ENCODE measurements around the gene NTNG2. TPM values are rescaled to one million over a fixed set of nuclear protein-coding genes. Genes with fewer than 3 reads are reported as not detected.
A peak's percentile ranks its signal among the peaks of the same experiment; 100 is the strongest.

The NTNG2 gene
- total and polyA plus RNA-seq, 7 experiments from 2014 or later = 0.87 to 11.6 (median 3.7) TPM

GRCh38 chr9:132144708-132145365 lies 17.0 kb upstream of the NTNG2 start:
- Histone ChIP-seq H3K27ac (ENCODE audit: low read depth, low read length) (no peak overlapping the region), H3K4me3 (ENCODE audit: low read length) (no peak overlapping the region), H3K36me3 (ENCODE audit: control insufficient read depth in 2 of 3, insufficient read depth in 3 of 3, low read length in 3 of 3) (no peaks in the 10 kb centered on the region), H3K27me3 (ENCODE audit: control insufficient read depth in 2 of 2, insufficient read depth in 2 of 2, low read length in 2 of 2) (peaks cover 0 to 5% of the 10 kb centered on the region in 2 donors), H3K4me1 (ENCODE audit: control insufficient read depth in 2 of 2, insufficient read depth in 2 of 2, low read length in 2 of 2) (no peaks in the 10 kb centered on the region), H3K9me3 (ENCODE audit: control insufficient read depth in 2 of 3, low read length in 3 of 3) (no peaks in the 10 kb centered on the region)
- H3K27ac Mint-ChIP-seq = peak overlapping the region in 1 of 9 donors; percentile 79
- ChIA-PET CTCF (interaction anchor here (0.6 kb wide), 2 partner anchors 91 to 1954 kb away, joined by 3 read pairs; no protein-coding TSS in a partner anchor), POLR2A (no interaction called here)
- DNase-seq (no peak), ATAC-seq (no peak)
- H3K4me3 Mint-ChIP-seq = no peak overlapping the region
- peaks cover 0 to 22% (median 12%) of the 10 kb centered on the region in 7 donors for H3K4me1 Mint-ChIP-seq
- H3K27me3 Mint-ChIP-seq = peaks cover 52 to 81% (median 74%) of the 10 kb centered on the region in 5 donors
- intact Hi-C loops (cut with micrococcal nuclease) = no loop called here
- H3K9me3 Mint-ChIP-seq = peaks cover 0 to 2% (median 0%) of the 10 kb centered on the region in 11 donors
- no peaks in the 10 kb centered on the region for H3K36me3 Mint-ChIP-seq

GRCh38 chr9:132146039-132146438 lies 15.8 kb upstream of the NTNG2 start:
- ChIA-PET POLR2A (no interaction called here), CTCF (no interaction called here)
- H3K27ac ChIP-seq (ENCODE audit: low read depth, low read length) = no peak overlapping the region
- Mint-ChIP-seq H3K27me3 (peaks cover 43 to 73% (median 65%) of the 10 kb centered on the region in 5 donors), H3K4me1 (peaks cover 0 to 22% (median 12%) of the 10 kb centered on the region in 7 donors), H3K9me3 (peaks cover 0 to 2% (median 0%) of the 10 kb centered on the region in 11 donors), H3K27ac (no peak overlapping the region), H3K4me3 (no peak overlapping the region), H3K36me3 (no peaks in the 10 kb centered on the region)
- ATAC-seq = no peak
- H3K4me3 ChIP-seq (ENCODE audit: low read length) = no peak overlapping the region
- H3K9me3 ChIP-seq (ENCODE audit: control insufficient read depth in 2 of 3, low read length in 3 of 3) = no peaks in the 10 kb centered on the region
- intact Hi-C loops (cut with micrococcal nuclease) = no loop called here
- H3K27me3 ChIP-seq (ENCODE audit: control insufficient read depth in 2 of 2, insufficient read depth in 2 of 2, low read length in 2 of 2) = peaks cover 0 to 5% of the 10 kb centered on the region in 2 donors
- DNase-seq = no peak
- H3K4me1 ChIP-seq (ENCODE audit: control insufficient read depth in 2 of 2, insufficient read depth in 2 of 2, low read length in 2 of 2) = no peaks in the 10 kb centered on the region
- H3K36me3 ChIP-seq (ENCODE audit: control insufficient read depth in 2 of 3, insufficient read depth in 3 of 3, low read length in 3 of 3) = no peaks in the 10 kb centered on the region

- no peaks in the 10 kb centered on the region for H3K9me3 ChIP-seq (ENCODE audit: control insufficient read depth in 2 of 3, low read length in 3 of 3)
- no peak overlapping the region for H3K27ac ChIP-seq (ENCODE audit: low read depth, low read length)
- Mint-ChIP-seq H3K36me3 (no peaks in the 10 kb centered on the region), H3K27me3 (peaks cover 38 to 69% (median 60%) of the 10 kb centered on the region in 5 donors), H3K4me3 (no peak overlapping the region), H3K27ac (no peak overlapping the region), H3K4me1 (peaks cover 0 to 18% (median 7%) of the 10 kb centered on the region in 7 donors), H3K9me3 (peaks cover 0 to 2% (median 0%) of the 10 kb centered on the region in 11 donors)
- H3K4me3 ChIP-seq (ENCODE audit: low read length) = no peak overlapping the region
- ChIA-PET POLR2A (no interaction called here), CTCF (no interaction called here)
- intact Hi-C loops (cut with micrococcal nuclease) = no loop called here
- H3K4me1 ChIP-seq (ENCODE audit: control insufficient read depth in 2 of 2, insufficient read depth in 2 of 2, low read length in 2 of 2) = no peaks in the 10 kb centered on the region
- ATAC-seq (no peak), DNase-seq (no peak)
- no peaks in the 10 kb centered on the region for H3K36me3 ChIP-seq (ENCODE audit: control insufficient read depth in 2 of 3, insufficient read depth in 3 of 3, low read length in 3 of 3)
- peaks cover 0 to under 1% of the 10 kb centered on the region in 2 donors for H3K27me3 ChIP-seq (ENCODE audit: control insufficient read depth in 2 of 2, insufficient read depth in 2 of 2, low read length in 2 of 2)
These were observed 15.3 kb upstream of the NTNG2 start for GRCh38 chr9:132146575-132146974.

GRCh38 chr9:132147331-132147730 lies 14.5 kb upstream of the NTNG2 start:
- Mint-ChIP-seq H3K9me3 (peaks cover 0 to 2% (median 0%) of the 10 kb centered on the region in 11 donors), H3K27me3 (peaks cover 35 to 67% (median 54%) of the 10 kb centered on the region in 5 donors), H3K36me3 (no peaks in the 10 kb centered on the region), H3K27ac (no peak overlapping the region), H3K4me1 (peaks cover 0 to 12% (median 0%) of the 10 kb centered on the region in 7 donors), H3K4me3 (no peak overlapping the region)
- ChIA-PET POLR2A (no interaction called here), CTCF (no interaction called here)
- Histone ChIP-seq H3K36me3 (ENCODE audit: control insufficient read depth in 2 of 3, insufficient read depth in 3 of 3, low read length in 3 of 3) (no peaks in the 10 kb centered on the region), H3K4me1 (ENCODE audit: control insufficient read depth in 2 of 2, insufficient read depth in 2 of 2, low read length in 2 of 2) (no peaks in the 10 kb centered on the region), H3K27ac (ENCODE audit: low read depth, low read length) (no peak overlapping the region), H3K27me3 (ENCODE audit: control insufficient read depth in 2 of 2, insufficient read depth in 2 of 2, low read length in 2 of 2) (no peaks in the 10 kb centered on the region), H3K4me3 (ENCODE audit: low read length) (no peak overlapping the region), H3K9me3 (ENCODE audit: control insufficient read depth in 2 of 3, low read length in 3 of 3) (no peaks in the 10 kb centered on the region)
- DNase-seq (no peak), ATAC-seq (no peak)
- intact Hi-C loops (cut with micrococcal nuclease) = no loop called here

GRCh38 chr9:132147839-132148238 lies 14.0 kb upstream of the NTNG2 start:
- Histone ChIP-seq H3K27ac (ENCODE audit: low read depth, low read length) (no peak overlapping the region), H3K4me1 (ENCODE audit: control insufficient read depth in 2 of 2, insufficient read depth in 2 of 2, low read length in 2 of 2) (no peaks in the 10 kb centered on the region), H3K9me3 (ENCODE audit: control insufficient read depth in 2 of 3, low read length in 3 of 3) (no peaks in the 10 kb centered on the region), H3K4me3 (ENCODE audit: low read length) (no peak overlapping the region), H3K27me3 (ENCODE audit: control insufficient read depth in 2 of 2, insufficient read depth in 2 of 2, low read length in 2 of 2) (no peaks in the 10 kb centered on the region), H3K36me3 (ENCODE audit: control insufficient read depth in 2 of 3, insufficient read depth in 3 of 3, low read length in 3 of 3) (no peaks in the 10 kb centered on the region)
- CTCF ChIA-PET = no interaction called here
- Mint-ChIP-seq H3K27me3 (peaks cover 32 to 65% (median 50%) of the 10 kb centered on the region in 5 donors), H3K27ac (no peak overlapping the region), H3K4me1 (peaks cover 0 to 12% (median 0%) of the 10 kb centered on the region in 7 donors), H3K9me3 (peaks cover 0 to 2% (median 0%) of the 10 kb centered on the region in 11 donors), H3K36me3 (no peaks in the 10 kb centered on the region), H3K4me3 (no peak overlapping the region)
- DNase-seq (no peak), ATAC-seq (no peak)
- POLR2A ChIA-PET = no interaction called here
- intact Hi-C loops (cut with micrococcal nuclease) = no loop called here

GRCh38 chr9:132150256-132150655 lies 11.6 kb upstream of the NTNG2 start:
- Histone ChIP-seq H3K4me3 (ENCODE audit: low read length) (no peak overlapping the region), H3K27ac (ENCODE audit: low read depth, low read length) (no peak overlapping the region), H3K36me3 (ENCODE audit: control insufficient read depth in 2 of 3, insufficient read depth in 3 of 3, low read length in 3 of 3) (no peaks in the 10 kb centered on the region), H3K4me1 (ENCODE audit: control insufficient read depth in 2 of 2, insufficient read depth in 2 of 2, low read length in 2 of 2) (no peaks in the 10 kb centered on the region), H3K27me3 (ENCODE audit: control insufficient read depth in 2 of 2, insufficient read depth in 2 of 2, low read length in 2 of 2) (no peaks in the 10 kb centered on the region), H3K9me3 (ENCODE audit: control insufficient read depth in 2 of 3, low read length in 3 of 3) (no peaks in the 10 kb centered on the region)
- H3K4me1 Mint-ChIP-seq = peaks cover 0 to 6% (median 0%) of the 10 kb centered on the region in 7 donors
- peaks cover 34 to 48% (median 40%) of the 10 kb centered on the region in 5 donors for H3K27me3 Mint-ChIP-seq
- no peaks in the 10 kb centered on the region for H3K9me3 Mint-ChIP-seq
- no peaks in the 10 kb centered on the region for H3K36me3 Mint-ChIP-seq
- no peak overlapping the region for H3K4me3 Mint-ChIP-seq
- CTCF ChIA-PET = no interaction called here
- POLR2A ChIA-PET = no interaction called here
- ATAC-seq (no peak), DNase-seq (no peak)
- no peak overlapping the region for H3K27ac Mint-ChIP-seq
- intact Hi-C loops (cut with micrococcal nuclease) = no loop called here

- Histone ChIP-seq H3K4me1 (ENCODE audit: control insufficient read depth in 2 of 2, insufficient read depth in 2 of 2, low read length in 2 of 2) (no peaks in the 10 kb centered on the region), H3K9me3 (ENCODE audit: control insufficient read depth in 2 of 3, low read length in 3 of 3) (no peaks in the 10 kb centered on the region), H3K27me3 (ENCODE audit: control insufficient read depth in 2 of 2, insufficient read depth in 2 of 2, low read length in 2 of 2) (no peaks in the 10 kb centered on the region), H3K4me3 (ENCODE audit: low read length) (no peak overlapping the region), H3K27ac (ENCODE audit: low read depth, low read length) (no peak overlapping the region), H3K36me3 (ENCODE audit: control insufficient read depth in 2 of 3, insufficient read depth in 3 of 3, low read length in 3 of 3) (no peaks in the 10 kb centered on the region)
- Mint-ChIP-seq H3K36me3 (no peaks in the 10 kb centered on the region), H3K27me3 (peaks cover 26 to 45% (median 34%) of the 10 kb centered on the region in 5 donors), H3K27ac (no peak overlapping the region), H3K4me1 (peaks cover 0 to 4% (median 0%) of the 10 kb centered on the region in 7 donors), H3K9me3 (no peaks in the 10 kb centered on the region), H3K4me3 (no peak overlapping the region)
- ChIA-PET CTCF (no interaction called here), POLR2A (no interaction called here)
- DNase-seq = no peak
- ATAC-seq = no peak
- intact Hi-C loops (cut with micrococcal nuclease) = no loop called here
These were observed 10.7 kb upstream of the NTNG2 start for GRCh38 chr9:132151118-132151517.

Data from naive thymus-derived CD4-positive, alpha-beta T cell (primary cell).